Endothelial cell of umbilical vein (primary cell): Measurements from ENCODE around the gene CYP46A1. TPM values are rescaled to one million over a fixed set of nuclear protein-coding genes. Genes with fewer than 3 reads are reported as not detected.

Experiments
- BruUV-seq: library from RNA; stranded (reverse); fragments of 400-500 nt; replicated peaks from 2 replicates; lab custom pipeline; 2021; lab: Mats Ljungman, UMichigan
- CTCF ChIA-PET: fragments of 300-600, 350-600 bp; sonication (Branson Sonifier 250); formaldehyde crosslinking; loops from one replicate; lab custom pipeline; 2021; ENCODE audit warnings: antibody characterized with exemption, inconsistent platforms; lab: Charles Lee
- POLR2A ChIA-PET: fragments of 300-600, 350-600 bp; sonication (Branson Sonifier 250); formaldehyde crosslinking; loops from one replicate; lab custom pipeline; 2021; ENCODE audit warnings: antibody characterized with exemption, inconsistent platforms; lab: Charles Lee
- DNase-seq: peaks from one replicate; pipeline ENCODE4 v3.0.0-alpha.2; 2011; ENCODE audit warnings: low read depth, low spot score
- FAIRE-seq: peaks from 2 replicates; lab custom pipeline; 2011; peaks lifted over from hg19 to GRCh38; lab: Jason Lieb, UNC
- H2AFZ ChIP-seq: 2 replicates; pipeline ENCODE4 v1.6.0; 2012; ENCODE audit warnings: low read depth, low read length, control low read depth, inconsistent platforms
- H3K27ac ChIP-seq: 2 replicates; pipeline ENCODE4 v1.5.1; 2011; ENCODE audit warnings: low read depth, mild to moderate bottlenecking, control low read depth, low read length, moderate library complexity; ENCODE audit not compliant: insufficient read depth
- H3K27me3 ChIP-seq, 2 experiments: 2 replicates each; pipeline versions ENCODE4 v1.6.0 to v1.6.1; 2011; ENCODE audit warnings: low read length in 2 of 2, mixed read lengths in 1 of 2; ENCODE audit not compliant: control insufficient read depth in 2 of 2, insufficient read depth in 2 of 2
- H3K36me3 ChIP-seq, 2 experiments: 2 replicates in 1 of 2; 3 replicates in 1 of 2; pipeline ENCODE4 v1.5.1; 2011; ENCODE audit warnings: low read length in 2 of 2, mild to moderate bottlenecking in 1 of 2, moderate library complexity in 1 of 2; ENCODE audit not compliant: control insufficient read depth in 2 of 2, insufficient read depth in 2 of 2; ENCODE audit errors: extremely low read depth in 1 of 2
- H3K4me1 ChIP-seq: 3 replicates; pipeline ENCODE4 v1.5.1; 2011; ENCODE audit warnings: mild to moderate bottlenecking, low read length; ENCODE audit not compliant: control insufficient read depth, insufficient read depth; ENCODE audit errors: extremely low read depth
- H3K4me2 ChIP-seq: 2 replicates; pipeline ENCODE4 v1.6.1; 2011; ENCODE audit warnings: low read length, control low read depth, mixed read lengths; ENCODE audit not compliant: insufficient read depth
- H3K4me3 ChIP-seq, 3 experiments: fragments of 200-600 bp in 1 of 3; sonication (generic), shearing (Covaris generic) in 1 of 3; replicated peaks in 1 of 3; 2 replicates each; pipeline ENCODE4 v1.5.1; 2011 to 2016; ENCODE audit warnings: control low read depth in 3 of 3, low read length in 3 of 3, mild to moderate bottlenecking in 2 of 3, inconsistent platforms in 1 of 3, low read depth in 1 of 3, moderate library complexity in 1 of 3; ENCODE audit not compliant: insufficient read depth in 1 of 3
- H3K79me2 ChIP-seq: 2 replicates; pipeline ENCODE4 v1.6.0; 2012; ENCODE audit warnings: low read length, inconsistent platforms; ENCODE audit not compliant: control insufficient read depth, insufficient read depth
- H3K9ac ChIP-seq: replicated peaks from 2 replicates; pipeline ENCODE3; 2011; ENCODE audit warnings: low read length, control low read depth; ENCODE audit not compliant: insufficient read depth; ENCODE audit errors: extremely low read depth
- H3K9me1 ChIP-seq: replicated peaks from 3 replicates; pipeline ENCODE4 v1.6.0; 2011; ENCODE audit warnings: mild to moderate bottlenecking, low read length; ENCODE audit not compliant: control insufficient read depth, insufficient read depth; ENCODE audit errors: extremely low read depth
- H3K9me3 ChIP-seq: replicated peaks from 2 replicates; pipeline ENCODE4 v1.5.1; 2012; ENCODE audit warnings: low read length, inconsistent platforms; ENCODE audit not compliant: control insufficient read depth, insufficient read depth
- H4K20me1 ChIP-seq: replicated peaks from 2 replicates; pipeline ENCODE3; 2011; ENCODE audit warnings: mild to moderate bottlenecking, low read length; ENCODE audit not compliant: control insufficient read depth, insufficient read depth; ENCODE audit errors: extremely low read depth
- EZH2 ChIP-seq: IDR thresholded peaks from 2 replicates; pipeline ENCODE4 v1.6.1; 2012; ENCODE audit warnings: borderline replicate concordance, low read depth, mild to moderate bottlenecking, moderate library complexity, low read length, inconsistent platforms; ENCODE audit not compliant: severe bottlenecking
- MAX ChIP-seq: IDR thresholded peaks from 2 replicates; pipeline ENCODE4 v1.6.1; 2011; ENCODE audit not compliant: insufficient read depth, insufficient read length
- POLR2A ChIP-seq: IDR thresholded peaks from 2 replicates; pipeline ENCODE4 v1.6.1; 2012; ENCODE audit warnings: low read depth, mild to moderate bottlenecking, control low read depth, low read length
- POLR2AphosphoS5 ChIP-seq: IDR thresholded peaks from 2 replicates; pipeline ENCODE4 v1.6.1; 2012; ENCODE audit warnings: low read depth, mild to moderate bottlenecking, control low read depth, low read length, moderate library complexity; ENCODE audit not compliant: insufficient read depth
- dilution Hi-C: fragments of 300-500 bp; cut with MboI; formaldehyde crosslinking; loops from one replicate; pipeline ENCODE4 v1.15.0; 2019; ENCODE audit warnings: low sequenced_read_pairs; ENCODE audit not compliant: extremely low pct_ligation_motif_present
- intact Hi-C: fragments of 100-400 bp; cut with micrococcal nuclease; formaldehyde crosslinking; loops from one replicate; pipeline ENCODE4 v1.10.0; 2022
- polyA plus RNA-seq, 4 experiments: library from polyadenylated mRNA; depleted of rRNA in 3 of 4; stranded (reverse) in 3 of 4; unstranded in 1 of 4; fragments of >200 nt; gene quantifications; 2 replicates each; pipeline versions ENCODE4 v1.2.1 to v1.2.3, GENCODE V29; 2011 to 2012; ENCODE audit warnings: missing spikeins in 1 of 4
- total RNA-seq: library from RNA; stranded (reverse); gene quantifications from 2 replicates; pipeline ENCODE4 v1.2.3, GENCODE V29; 2021

The CYP46A1 gene
- total and polyA plus RNA-seq, 2 donors (not counting 3 experiments of a cell fraction or from before 2014, with no cell fraction given), result 0.03 to 0.24 TPM

- FAIRE-seq (no peak), DNase-seq (no peak)
- Histone ChIP-seq H3K4me1 (no peaks in the 10 kb centered on the region), H2AFZ (no peak overlapping the region), H3K27ac (no peak overlapping the region), H3K9me1 (no peaks in the 10 kb centered on the region), H3K9me3 (no peaks in the 10 kb centered on the region), H3K9ac (no peak overlapping the region), H4K20me1 (no peaks in the 10 kb centered on the region), H3K79me2 (no peaks in the 10 kb centered on the region), H3K27me3 (no peaks in the 10 kb centered on the region), H3K4me3 (no peak overlapping the region), H3K36me3 (no peaks in the 10 kb centered on the region), H3K4me2 (no peak overlapping the region)
- no TSS peak for BruUV-seq
- ChIA-PET POLR2A (no interaction called here), CTCF (interaction anchor here (1.0 kb wide), 1 partner anchor 279 kb away, joined by 3 read pairs; no protein-coding TSS in a partner anchor)
- intact Hi-C loops, result no loop called here
- dilution Hi-C loops, result no loop called here
- TF ChIP-seq POLR2A (no peak), MAX (no peak), EZH2 (no peak), POLR2AphosphoS5 (no peak)
These were observed 15.5 kb upstream of the CYP46A1 start for GRCh38 chr14:99668307-99669295.
